Lower leg skin (tissue), 3 donors: ENCODE results near the gene PLCG1.

Experiments
- POLR2A ChIP-seq, 2 donors: fragments of 450-650 bp; IDR thresholded peaks; one replicate each; pipeline ENCODE4 v1.6.1; 2016 to 2017; ENCODE audit warnings: antibody characterized with exemption in 2 of 2, mild to moderate bottlenecking in 1 of 2, moderate library complexity in 1 of 2
- TF ChIP-seq, protein P1 (sequence below), 3 donors: fragments of 450-650 bp; IDR thresholded peaks; one replicate each; pipeline ENCODE4 v1.5.1; 2016; ENCODE audit warnings: antibody characterized with exemption in 3 of 3, mild to moderate bottlenecking in 3 of 3, moderate library complexity in 2 of 3

DNA sequence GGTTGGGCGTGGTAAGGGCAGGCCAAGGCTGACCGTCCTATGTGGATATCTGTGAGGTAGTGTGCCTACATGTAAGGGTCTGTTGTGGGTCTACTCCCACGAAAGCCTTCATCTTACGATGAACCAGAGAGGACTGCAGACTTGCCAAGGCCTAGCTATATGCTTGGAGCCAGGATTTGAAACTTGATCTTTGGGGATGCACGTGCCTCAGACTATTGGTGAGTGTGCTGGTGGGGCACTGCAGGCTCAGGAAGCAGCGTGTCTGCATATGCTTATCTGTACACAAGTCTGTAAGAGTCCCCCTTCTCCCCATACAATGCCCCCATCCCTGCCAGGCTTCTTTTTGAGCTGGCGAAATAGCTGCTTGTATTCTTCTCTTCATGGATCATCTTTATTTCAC lies 17.9 kb downstream of the PLCG1 start:
- TF ChIP-seq, protein P1, sequence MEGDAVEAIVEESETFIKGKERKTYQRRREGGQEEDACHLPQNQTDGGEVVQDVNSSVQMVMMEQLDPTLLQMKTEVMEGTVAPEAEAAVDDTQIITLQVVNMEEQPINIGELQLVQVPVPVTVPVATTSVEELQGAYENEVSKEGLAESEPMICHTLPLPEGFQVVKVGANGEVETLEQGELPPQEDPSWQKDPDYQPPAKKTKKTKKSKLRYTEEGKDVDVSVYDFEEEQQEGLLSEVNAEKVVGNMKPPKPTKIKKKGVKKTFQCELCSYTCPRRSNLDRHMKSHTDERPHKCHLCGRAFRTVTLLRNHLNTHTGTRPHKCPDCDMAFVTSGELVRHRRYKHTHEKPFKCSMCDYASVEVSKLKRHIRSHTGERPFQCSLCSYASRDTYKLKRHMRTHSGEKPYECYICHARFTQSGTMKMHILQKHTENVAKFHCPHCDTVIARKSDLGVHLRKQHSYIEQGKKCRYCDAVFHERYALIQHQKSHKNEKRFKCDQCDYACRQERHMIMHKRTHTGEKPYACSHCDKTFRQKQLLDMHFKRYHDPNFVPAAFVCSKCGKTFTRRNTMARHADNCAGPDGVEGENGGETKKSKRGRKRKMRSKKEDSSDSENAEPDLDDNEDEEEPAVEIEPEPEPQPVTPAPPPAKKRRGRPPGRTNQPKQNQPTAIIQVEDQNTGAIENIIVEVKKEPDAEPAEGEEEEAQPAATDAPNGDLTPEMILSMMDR (IDR thresholded peaks at IDR 0.05) = no peak
- no peak for TF ChIP-seq POLR2A (IDR thresholded peaks at IDR 0.05)
